NCI-H774 (cell line): ENCODE data around the gene NFKBIL1.
"Not testable (repeated sequence)": the region's sequence is repeated elsewhere in the genome, so short reads cannot be mapped to it uniquely, and the experiment has no call there.

Experiments
- DNase-seq: peaks from one replicate; lab custom pipeline; 2025; lab: John Stamatoyannopoulos, UW

NFKBIL1 gene

GRCh38 chr6:31580807-31581433 lies 33.5 kb downstream of the NFKBIL1 start:
- DNase-seq = peak; percentile 49

GRCh38 chr6:31581434-31582229 lies 34.2 kb downstream of the NFKBIL1 start:
- no peak for DNase-seq

GRCh38 chr6:31582230-31582643 lies 34.8 kb downstream of the NFKBIL1 start, which contains the start of gene LTB:
TSS of gene LTB (minus strand) at chr6:31582424. CDS start at chr6:31582417, 7 bp downstream.
- no peak for DNase-seq

DNA sequence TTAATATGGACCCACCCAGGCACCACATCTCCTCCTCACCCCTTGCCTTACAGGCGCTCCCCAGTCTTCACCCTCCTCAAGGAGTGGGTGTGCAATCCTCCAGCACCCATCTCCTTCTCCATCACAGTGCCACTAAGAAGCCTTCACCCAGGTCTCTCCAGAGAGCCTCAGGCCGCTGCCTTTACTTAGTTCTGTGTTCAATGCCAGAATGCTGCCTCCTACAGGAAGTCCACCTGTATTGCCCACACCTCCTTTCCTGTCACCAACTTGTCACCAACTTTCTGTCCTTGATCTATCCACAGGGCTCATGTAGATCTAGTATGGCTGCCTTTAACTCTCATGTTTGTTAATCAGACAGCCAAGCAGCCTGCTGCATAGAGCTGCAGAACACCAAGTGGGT lies 38.1 kb downstream of the NFKBIL1 start:
- no peak for DNase-seq

DNA sequence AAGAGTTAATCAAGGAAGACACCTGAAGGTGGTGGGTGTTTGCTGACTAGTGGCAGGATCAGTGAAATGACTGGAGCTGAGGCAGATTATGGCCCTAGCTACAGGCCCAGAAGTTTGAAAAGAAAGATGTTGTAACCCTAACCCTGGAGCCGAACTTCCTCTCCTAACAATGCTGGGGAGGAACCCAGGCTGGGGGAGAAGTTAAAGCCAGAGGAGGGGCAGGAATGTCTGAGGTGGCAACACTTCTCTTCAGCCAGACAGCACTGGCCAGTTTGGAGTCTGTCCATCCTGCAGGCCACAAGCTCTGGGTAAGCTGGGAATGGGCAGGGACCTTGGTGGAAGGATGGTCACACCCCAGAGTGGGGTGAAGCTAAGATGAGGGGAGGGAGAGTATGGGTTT lies 38.6 kb downstream of the NFKBIL1 start, which contains the start of gene LST1:
LST1 (plus strand) TSS at position 270 of the 400 bp plus-strand sequence. CDS start 1,023 bp downstream, outside the sequence.
- DNase-seq = no peak

- DNase-seq = no peak
Measured at GRCh38 chr6:31586599-31587281, 39.3 kb downstream of the NFKBIL1 start.

DNA sequence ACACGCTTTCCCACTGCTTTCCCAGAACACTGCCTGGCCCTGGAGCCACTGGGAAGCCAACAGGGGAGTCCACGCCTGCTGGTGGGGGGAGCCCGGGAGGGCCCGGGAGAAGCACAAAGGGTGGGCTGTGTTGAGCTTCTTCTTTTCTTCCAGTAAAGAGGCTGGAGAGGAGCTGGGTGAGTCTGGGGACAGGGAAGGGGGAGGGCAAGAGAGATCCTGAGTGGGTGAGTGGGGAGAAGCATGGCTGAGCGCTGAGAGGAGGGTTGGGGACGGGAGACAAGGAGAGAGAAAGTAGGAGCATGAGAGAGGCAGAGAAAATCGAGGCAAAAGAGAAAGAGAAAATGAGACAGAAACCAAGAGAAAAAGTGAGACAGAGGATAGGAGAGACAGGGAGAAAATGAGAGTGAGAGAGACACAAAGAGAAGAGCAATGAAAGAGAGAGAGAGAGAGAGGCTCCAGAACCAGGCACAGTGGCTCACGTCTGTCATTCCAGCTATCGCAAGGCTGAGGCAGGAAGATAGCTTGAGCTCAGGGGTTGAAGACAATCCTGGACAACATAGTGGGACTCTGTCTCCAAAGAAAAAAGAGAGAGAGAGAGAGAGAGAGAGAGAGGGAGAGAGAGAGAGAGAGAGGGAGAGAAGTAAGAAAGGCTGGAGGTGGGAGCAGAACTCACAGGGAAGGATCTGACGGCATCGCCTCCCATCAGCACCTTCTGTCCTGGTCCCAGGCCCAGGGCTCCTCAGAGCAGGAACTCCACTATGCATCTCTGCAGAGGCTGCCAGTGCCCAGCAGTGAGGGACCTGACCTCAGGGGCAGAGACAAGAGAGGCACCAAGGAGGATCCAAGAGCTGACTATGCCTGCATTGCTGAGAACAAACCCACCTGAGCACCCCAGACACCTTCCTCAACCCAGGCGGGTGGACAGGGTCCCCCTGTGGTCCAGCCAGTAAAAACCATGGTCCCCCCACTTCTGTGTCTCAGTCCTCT lies 40.7 kb downstream of the NFKBIL1 start:
- DNase-seq = no peak

- DNase-seq = no peak
Measured at GRCh38 chr6:31588871-31589650, 41.7 kb downstream of the NFKBIL1 start.

DNA sequence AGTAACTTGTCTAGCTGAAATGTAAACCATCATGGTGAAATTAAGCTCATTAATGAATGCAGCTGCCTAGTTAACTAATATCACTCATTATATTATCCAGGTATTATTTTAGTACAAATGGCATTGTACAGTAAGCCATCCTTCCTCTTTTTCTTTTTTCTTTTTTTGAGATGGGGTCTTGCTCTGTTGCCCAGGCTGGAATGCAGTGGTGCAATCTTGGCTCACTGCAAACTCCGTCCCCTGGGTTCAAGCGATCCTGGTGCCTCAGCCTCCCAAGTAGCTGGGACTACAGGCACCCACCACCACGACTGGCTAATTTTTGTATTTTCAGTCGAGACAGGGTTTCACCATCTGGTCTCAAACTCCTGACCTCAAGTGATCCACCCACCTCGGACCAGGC lies 43.3 kb downstream of the NFKBIL1 start:
- not testable (repeated sequence) for DNase-seq

- DNase-seq = no peak
Measured at GRCh38 chr6:31592396-31592771, 45.0 kb downstream of the NFKBIL1 start.

GRCh38 chr6:31597006-31597405 lies 49.6 kb downstream of the NFKBIL1 start:
- DNase-seq = no peak

DNA sequence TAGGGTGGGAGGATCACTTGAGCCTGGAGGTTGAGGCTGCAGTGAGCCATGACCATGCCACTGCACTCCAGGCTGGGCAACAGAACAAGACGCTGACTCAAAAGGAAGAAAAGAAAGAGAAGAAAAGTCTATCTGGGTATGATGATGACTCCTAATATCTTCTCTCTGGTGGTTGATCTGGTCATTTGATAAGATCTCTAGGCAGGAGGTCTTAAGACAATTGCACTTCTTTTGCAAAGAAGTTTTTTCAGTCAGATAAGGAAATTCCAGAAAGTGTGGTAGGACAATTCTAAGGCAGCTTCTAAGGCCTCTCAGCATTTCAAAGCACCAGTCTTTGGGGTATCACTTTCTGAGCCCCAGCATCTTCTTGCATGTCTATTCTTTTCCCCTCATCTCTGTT lies 59.9 kb downstream of the NFKBIL1 start:
- DNase-seq = no peak
